ENCODE data around the gene ARX.

GRCh38 chrX:25007059-25008053 is 8.4 kb downstream of the ARX start:
- TF ChIP-seq POLR2A (IDR thresholded peaks at IDR 0.05) = no peak
- TF ChIP-seq, protein P1, sequence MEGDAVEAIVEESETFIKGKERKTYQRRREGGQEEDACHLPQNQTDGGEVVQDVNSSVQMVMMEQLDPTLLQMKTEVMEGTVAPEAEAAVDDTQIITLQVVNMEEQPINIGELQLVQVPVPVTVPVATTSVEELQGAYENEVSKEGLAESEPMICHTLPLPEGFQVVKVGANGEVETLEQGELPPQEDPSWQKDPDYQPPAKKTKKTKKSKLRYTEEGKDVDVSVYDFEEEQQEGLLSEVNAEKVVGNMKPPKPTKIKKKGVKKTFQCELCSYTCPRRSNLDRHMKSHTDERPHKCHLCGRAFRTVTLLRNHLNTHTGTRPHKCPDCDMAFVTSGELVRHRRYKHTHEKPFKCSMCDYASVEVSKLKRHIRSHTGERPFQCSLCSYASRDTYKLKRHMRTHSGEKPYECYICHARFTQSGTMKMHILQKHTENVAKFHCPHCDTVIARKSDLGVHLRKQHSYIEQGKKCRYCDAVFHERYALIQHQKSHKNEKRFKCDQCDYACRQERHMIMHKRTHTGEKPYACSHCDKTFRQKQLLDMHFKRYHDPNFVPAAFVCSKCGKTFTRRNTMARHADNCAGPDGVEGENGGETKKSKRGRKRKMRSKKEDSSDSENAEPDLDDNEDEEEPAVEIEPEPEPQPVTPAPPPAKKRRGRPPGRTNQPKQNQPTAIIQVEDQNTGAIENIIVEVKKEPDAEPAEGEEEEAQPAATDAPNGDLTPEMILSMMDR (IDR thresholded peaks at IDR 0.05) = no peak

All from ovary (tissue), 3 donors.